ENCODE measurements around the gene OBSCN.

The OBSCN gene

GRCh38 chr1:228276174-228276831 lies 68.5 kb downstream of the OBSCN start:
- Mint-ChIP-seq H3K4me3 (peak overlapping the region; percentile 81), H3K27ac (no peak overlapping the region), H3K9me3 (no peaks in the 10 kb centered on the region), H3K4me1 (peaks cover 11% of the 10 kb centered on the region), H3K27me3 (no peaks in the 10 kb centered on the region), H3K36me3 (no peaks in the 10 kb centered on the region)

- H3K36me3 Mint-ChIP-seq, result no peaks in the 10 kb centered on the region
- H3K4me3 Mint-ChIP-seq, result no peak overlapping the region
- no peaks in the 10 kb centered on the region for H3K9me3 Mint-ChIP-seq
- peaks cover 9% of the 10 kb centered on the region for H3K4me1 Mint-ChIP-seq
- H3K27ac Mint-ChIP-seq, result no peak overlapping the region
- H3K27me3 Mint-ChIP-seq, result no peaks in the 10 kb centered on the region
Measured at GRCh38 chr1:228276901-228277490, 69.2 kb downstream of the OBSCN start.

DNA sequence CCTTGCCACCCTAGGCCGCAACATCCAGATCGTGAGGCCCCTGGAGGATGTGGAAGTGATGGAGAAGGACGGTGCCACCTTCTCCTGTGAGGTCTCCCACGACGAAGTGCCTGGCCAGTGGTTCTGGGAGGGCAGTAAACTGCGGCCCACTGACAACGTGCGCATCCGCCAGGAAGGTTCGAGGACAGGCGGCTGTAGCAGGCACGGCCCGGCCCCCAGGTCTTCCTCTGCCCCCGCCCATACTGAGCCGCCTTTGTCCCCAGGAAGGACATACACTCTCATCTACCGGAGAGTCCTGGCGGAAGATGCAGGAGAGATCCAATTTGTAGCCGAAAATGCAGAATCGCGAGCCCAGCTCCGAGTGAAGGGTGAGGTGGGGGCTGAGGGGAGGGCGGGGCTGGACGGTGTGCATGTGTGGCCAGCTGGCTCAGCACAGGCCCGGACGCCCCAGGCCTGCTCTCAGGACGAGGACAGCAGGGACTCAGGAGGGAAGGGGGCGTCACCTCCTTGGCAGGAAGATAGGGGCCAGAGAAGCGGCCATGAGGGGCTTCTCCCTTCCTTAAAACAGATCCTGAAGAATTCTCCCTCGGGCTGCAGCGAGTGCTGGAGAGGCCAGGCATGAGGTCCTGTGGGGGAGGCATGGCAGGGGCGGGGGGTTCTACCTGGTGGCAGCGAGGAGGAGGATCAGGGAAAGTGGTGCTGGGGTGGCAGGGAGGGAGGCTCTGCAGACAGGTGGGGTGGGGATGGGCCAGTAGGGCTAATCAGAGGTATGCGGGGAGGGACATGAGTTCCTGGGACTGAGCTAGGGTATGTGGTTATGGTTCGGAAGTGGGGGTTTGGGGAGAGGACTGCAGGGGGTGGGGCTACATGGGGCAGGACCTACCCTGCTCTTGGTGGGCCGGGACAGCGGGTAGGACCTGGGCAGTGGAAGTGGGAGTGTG lies 69.9 kb downstream of the OBSCN start:
- Mint-ChIP-seq H3K27me3 (no peaks in the 10 kb centered on the region), H3K4me1 (peaks cover 9% of the 10 kb centered on the region), H3K9me3 (no peaks in the 10 kb centered on the region), H3K4me3 (no peak overlapping the region), H3K27ac (no peak overlapping the region), H3K36me3 (no peaks in the 10 kb centered on the region)

DNA sequence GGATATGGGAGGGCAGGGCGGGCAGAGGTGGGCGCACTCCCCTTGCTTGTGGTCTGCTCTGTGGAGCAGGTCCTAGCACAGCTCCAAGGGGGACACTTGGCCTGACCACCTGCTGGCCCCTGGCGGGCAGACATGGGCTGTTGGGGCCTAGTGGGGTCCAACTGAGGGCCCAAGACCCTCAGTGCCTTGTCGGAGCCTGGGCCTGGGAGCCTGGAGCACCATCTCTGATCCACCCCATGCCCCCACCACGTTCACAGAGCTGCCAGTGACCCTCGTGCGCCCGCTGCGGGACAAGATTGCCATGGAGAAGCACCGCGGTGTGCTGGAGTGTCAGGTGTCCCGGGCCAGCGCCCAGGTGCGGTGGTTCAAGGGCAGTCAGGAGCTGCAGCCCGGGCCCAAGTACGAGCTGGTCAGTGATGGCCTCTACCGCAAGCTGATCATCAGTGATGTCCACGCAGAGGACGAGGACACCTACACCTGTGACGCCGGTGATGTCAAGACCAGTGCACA lies 70.6 kb downstream of the OBSCN start:
- H3K4me3 Mint-ChIP-seq, result no peak overlapping the region
- H3K9me3 Mint-ChIP-seq, result no peaks in the 10 kb centered on the region
- no peaks in the 10 kb centered on the region for H3K27me3 Mint-ChIP-seq
- H3K27ac Mint-ChIP-seq, result no peak overlapping the region
- peaks cover 9% of the 10 kb centered on the region for H3K4me1 Mint-ChIP-seq
- H3K36me3 Mint-ChIP-seq, result no peaks in the 10 kb centered on the region

DNA sequence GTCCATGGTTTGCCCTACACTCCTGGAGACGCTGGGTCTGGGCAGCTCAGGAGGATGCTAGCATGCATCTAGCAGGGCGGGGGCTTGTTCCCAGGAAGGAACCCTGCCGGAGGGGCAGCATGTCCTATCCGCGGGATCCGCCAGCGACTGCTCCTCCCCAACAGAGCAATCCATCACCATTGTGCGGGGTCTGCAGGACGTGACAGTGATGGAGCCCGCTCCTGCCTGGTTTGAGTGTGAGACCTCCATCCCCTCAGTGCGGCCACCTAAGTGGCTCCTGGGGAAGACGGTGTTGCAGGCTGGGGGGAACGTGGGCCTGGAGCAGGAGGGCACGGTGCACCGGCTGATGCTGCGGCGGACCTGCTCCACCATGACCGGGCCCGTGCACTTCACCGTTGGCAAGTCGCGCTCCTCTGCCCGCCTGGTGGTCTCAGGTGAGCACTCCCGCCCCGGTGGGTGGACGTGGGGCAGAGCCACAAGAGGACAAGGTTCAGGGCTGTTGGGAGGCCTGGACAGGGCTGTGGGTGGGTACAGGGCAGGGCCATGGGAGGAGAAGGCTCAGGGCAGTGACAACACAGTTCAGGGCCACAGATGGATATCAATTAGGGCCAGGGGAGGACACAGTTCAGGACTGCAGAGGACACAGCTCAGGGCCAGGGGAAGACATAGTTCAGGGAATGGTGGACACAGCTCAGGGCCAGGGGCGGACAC lies 71.3 kb downstream of the OBSCN start:
- peaks cover 1% of the 10 kb centered on the region for H3K36me3 Mint-ChIP-seq
- H3K27me3 Mint-ChIP-seq, result no peaks in the 10 kb centered on the region
- no peak overlapping the region for H3K4me3 Mint-ChIP-seq
- H3K27ac Mint-ChIP-seq, result no peak overlapping the region
- H3K9me3 Mint-ChIP-seq, result no peaks in the 10 kb centered on the region
- H3K4me1 Mint-ChIP-seq, result peaks cover 9% of the 10 kb centered on the region

DNA sequence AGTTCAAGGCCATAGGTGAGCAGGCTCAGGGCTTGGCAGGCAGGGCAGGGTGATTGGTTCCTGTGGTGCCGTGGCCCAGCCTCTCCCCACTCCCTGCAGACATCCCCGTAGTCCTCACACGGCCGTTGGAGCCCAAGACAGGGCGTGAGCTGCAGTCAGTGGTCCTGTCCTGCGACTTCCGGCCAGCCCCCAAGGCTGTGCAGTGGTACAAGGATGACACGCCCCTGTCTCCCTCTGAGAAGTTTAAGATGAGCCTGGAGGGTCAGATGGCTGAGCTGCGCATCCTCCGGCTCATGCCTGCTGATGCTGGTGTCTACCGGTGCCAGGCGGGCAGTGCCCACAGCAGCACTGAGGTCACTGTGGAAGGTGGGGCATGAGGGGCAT lies 71.9 kb downstream of the OBSCN start:
- H3K9me3 Mint-ChIP-seq, result no peaks in the 10 kb centered on the region
- H3K27me3 Mint-ChIP-seq, result no peaks in the 10 kb centered on the region
- H3K27ac Mint-ChIP-seq, result no peak overlapping the region
- peaks cover 1% of the 10 kb centered on the region for H3K36me3 Mint-ChIP-seq
- peaks cover 6% of the 10 kb centered on the region for H3K4me1 Mint-ChIP-seq
- H3K4me3 Mint-ChIP-seq, result no peak overlapping the region

DNA sequence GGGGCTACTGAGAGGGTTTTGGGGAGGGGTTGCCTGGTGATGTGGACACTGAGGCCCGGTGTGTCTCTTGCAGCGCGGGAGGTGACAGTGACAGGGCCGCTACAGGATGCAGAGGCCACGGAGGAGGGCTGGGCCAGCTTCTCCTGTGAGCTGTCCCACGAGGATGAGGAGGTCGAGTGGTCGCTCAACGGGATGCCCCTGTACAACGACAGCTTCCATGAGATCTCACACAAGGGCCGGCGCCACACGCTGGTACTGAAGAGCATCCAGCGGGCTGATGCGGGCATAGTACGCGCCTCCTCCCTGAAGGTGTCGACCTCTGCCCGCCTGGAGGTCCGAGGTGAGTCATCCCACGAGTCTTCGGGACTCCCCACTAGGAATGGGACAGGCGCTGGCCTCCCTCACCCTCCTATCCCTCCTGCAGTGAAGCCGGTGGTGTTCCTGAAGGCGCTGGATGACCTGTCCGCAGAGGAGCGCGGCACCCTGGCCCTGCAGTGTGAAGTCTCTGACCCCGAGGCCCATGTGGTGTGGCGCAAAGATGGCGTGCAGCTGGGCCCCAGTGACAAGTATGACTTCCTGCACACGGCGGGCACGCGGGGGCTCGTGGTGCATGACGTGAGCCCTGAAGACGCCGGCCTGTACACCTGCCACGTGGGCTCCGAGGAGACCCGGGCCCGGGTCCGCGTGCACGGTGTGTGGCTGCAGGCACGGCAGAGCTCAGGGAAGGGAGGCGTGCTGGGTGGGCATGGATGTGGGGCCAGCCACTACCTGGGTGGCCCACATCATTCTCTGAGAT lies 72.5 kb downstream of the OBSCN start:
- no peak overlapping the region for H3K4me3 Mint-ChIP-seq
- H3K27ac Mint-ChIP-seq, result no peak overlapping the region

GRCh38 chr1:228280961-228281591 lies 73.2 kb downstream of the OBSCN start:
- no peaks in the 10 kb centered on the region for H3K27me3 Mint-ChIP-seq
- peaks cover 1% of the 10 kb centered on the region for H3K36me3 Mint-ChIP-seq
- H3K27ac Mint-ChIP-seq, result no peak overlapping the region
- H3K4me1 Mint-ChIP-seq, result no peaks in the 10 kb centered on the region
- no peaks in the 10 kb centered on the region for H3K9me3 Mint-ChIP-seq
- no peak overlapping the region for H3K4me3 Mint-ChIP-seq

More for the DNA sequence above, 72.5 kb downstream of the OBSCN start:
- H3K4me1 Mint-ChIP-seq, result peaks cover under 1% of the 10 kb centered on the region
- H3K9me3 Mint-ChIP-seq, result no peaks in the 10 kb centered on the region
- no peaks in the 10 kb centered on the region for H3K27me3 Mint-ChIP-seq
- H3K36me3 Mint-ChIP-seq, result peaks cover 1% of the 10 kb centered on the region

- H3K27me3 Mint-ChIP-seq, result no peaks in the 10 kb centered on the region
- H3K4me1 Mint-ChIP-seq, result no peaks in the 10 kb centered on the region
- H3K36me3 Mint-ChIP-seq, result peaks cover 1% of the 10 kb centered on the region
- H3K4me3 Mint-ChIP-seq, result no peak overlapping the region
- no peak overlapping the region for H3K27ac Mint-ChIP-seq
- no peaks in the 10 kb centered on the region for H3K9me3 Mint-ChIP-seq
Measured at GRCh38 chr1:228281631-228282328, 73.9 kb downstream of the OBSCN start.

GRCh38 chr1:228282329-228283042 lies 74.6 kb downstream of the OBSCN start:
- no peaks in the 10 kb centered on the region for H3K4me1 Mint-ChIP-seq
- H3K36me3 Mint-ChIP-seq, result peaks cover 1% of the 10 kb centered on the region
- no peak overlapping the region for H3K4me3 Mint-ChIP-seq
- H3K27me3 Mint-ChIP-seq, result no peaks in the 10 kb centered on the region
- no peak overlapping the region for H3K27ac Mint-ChIP-seq
- H3K9me3 Mint-ChIP-seq, result no peaks in the 10 kb centered on the region

DNA sequence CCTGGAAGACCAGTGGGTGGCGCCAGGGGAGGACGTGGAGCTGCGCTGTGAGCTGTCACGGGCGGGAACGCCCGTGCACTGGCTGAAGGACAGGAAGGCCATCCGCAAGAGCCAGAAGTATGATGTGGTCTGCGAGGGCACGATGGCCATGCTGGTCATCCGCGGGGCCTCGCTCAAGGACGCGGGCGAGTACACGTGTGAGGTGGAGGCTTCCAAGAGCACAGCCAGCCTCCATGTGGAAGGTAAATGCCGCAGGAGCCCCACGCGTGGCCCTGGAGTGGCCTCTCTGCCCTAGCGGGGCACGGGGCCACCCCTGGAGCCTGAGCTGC lies 75.2 kb downstream of the OBSCN start:
- H3K9me3 Mint-ChIP-seq, result no peaks in the 10 kb centered on the region
- peaks cover 1% of the 10 kb centered on the region for H3K36me3 Mint-ChIP-seq
- no peak overlapping the region for H3K27ac Mint-ChIP-seq
- H3K4me1 Mint-ChIP-seq, result no peaks in the 10 kb centered on the region
- no peaks in the 10 kb centered on the region for H3K27me3 Mint-ChIP-seq
- no peak overlapping the region for H3K4me3 Mint-ChIP-seq

DNA sequence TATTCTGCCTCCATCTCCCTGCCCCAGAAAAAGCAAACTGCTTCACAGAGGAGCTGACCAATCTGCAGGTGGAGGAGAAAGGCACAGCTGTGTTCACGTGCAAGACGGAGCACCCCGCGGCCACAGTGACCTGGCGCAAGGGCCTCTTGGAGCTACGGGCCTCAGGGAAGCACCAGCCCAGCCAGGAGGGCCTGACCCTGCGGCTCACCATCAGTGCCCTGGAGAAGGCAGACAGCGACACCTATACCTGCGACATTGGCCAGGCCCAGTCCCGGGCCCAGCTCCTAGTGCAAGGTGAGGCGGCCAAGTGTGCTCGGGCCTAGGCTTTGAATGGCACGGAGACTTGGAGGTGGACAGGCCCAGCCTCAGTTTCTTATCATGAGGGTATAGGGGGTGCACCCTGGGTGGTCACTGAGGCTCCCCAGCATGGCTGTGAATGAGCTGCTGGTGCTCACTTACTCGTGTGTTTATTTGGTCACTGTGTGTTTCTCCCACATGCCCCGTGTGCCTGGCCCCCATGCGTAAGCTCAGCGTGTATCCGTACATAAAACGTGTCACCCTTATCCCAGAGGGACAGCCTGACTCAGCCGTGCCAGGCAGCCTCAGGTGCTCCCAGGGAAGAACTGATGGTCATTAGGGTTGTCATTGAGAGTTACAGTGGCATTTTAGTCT lies 75.8 kb downstream of the OBSCN start:
- H3K27ac Mint-ChIP-seq, result no peak overlapping the region
- H3K9me3 Mint-ChIP-seq, result no peaks in the 10 kb centered on the region
- no peaks in the 10 kb centered on the region for H3K4me1 Mint-ChIP-seq

GRCh38 chr1:228284148-228284495 lies 76.3 kb downstream of the OBSCN start:
- no peaks in the 10 kb centered on the region for H3K4me1 Mint-ChIP-seq
- H3K36me3 Mint-ChIP-seq, result peaks cover 1% of the 10 kb centered on the region
- H3K27ac Mint-ChIP-seq, result no peak overlapping the region
- no peaks in the 10 kb centered on the region for H3K27me3 Mint-ChIP-seq
- H3K4me3 Mint-ChIP-seq, result no peak overlapping the region
- H3K9me3 Mint-ChIP-seq, result no peaks in the 10 kb centered on the region

More for the DNA sequence above, 75.8 kb downstream of the OBSCN start:
- no peaks in the 10 kb centered on the region for H3K27me3 Mint-ChIP-seq
- no peak overlapping the region for H3K4me3 Mint-ChIP-seq
- peaks cover 1% of the 10 kb centered on the region for H3K36me3 Mint-ChIP-seq
